ENCODE measurements around the gene IRAK1. TPM values are rescaled to one million over a fixed set of nuclear protein-coding genes. Genes with fewer than 3 reads are reported as not detected.

Gene IRAK1
- total RNA-seq, 1 donor from 2014 or later = 96.9 TPM

DNA sequence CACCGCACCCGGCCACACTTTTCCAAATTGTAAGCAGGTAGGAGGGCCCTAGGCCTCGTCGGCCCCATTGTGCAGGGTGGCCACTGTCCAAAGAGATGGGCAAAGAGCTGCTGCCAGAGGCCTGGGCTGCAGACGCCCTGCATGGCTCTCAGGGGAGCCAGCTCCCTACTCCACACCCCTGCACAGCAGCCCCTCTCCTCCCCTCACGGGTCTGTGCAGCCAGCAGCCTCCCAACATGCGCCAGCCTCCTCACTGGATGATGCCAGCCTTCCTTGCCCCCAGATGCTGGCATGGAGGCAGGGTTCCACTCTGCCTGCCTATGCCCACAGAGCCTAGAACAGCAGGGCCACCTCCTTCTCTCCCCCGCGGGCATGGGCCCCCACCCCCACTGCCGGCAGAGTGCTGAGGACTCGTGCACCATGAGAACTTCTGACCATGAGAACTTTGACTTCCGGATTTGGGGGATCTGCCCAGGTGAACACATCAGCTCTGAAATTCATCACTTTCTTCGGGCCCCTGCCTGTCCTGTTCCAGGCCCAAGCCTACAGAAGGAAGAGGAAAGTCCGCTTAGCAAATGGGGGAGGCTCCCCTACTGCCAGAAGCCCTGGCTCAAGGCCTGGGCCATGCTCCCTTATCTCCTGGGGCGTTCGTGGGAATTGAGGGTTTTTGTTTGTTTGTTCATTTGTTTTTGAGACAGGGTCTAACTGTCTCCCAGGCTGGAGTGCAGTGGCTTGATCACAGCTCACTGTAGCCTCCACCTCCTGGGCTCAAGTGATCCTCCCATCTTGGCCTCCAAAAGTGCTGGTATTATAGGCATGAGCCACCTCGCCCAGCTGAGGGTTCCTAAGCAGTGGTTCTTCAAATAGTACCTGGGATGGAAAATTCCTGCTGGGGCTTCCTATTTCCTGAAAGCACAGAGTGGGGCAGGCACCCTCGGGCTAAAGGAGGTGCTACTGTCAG lies 8.0 kb downstream of the IRAK1 start:
- Mint-ChIP-seq H3K4me3 (ENCODE audit: low read depth) (no peak overlapping the region), H3K27me3 (no peaks in the 10 kb centered on the region), H3K27ac (peak overlapping the region; percentile 45), H3K4me1 (ENCODE audit: low read depth) (peaks cover 5% of the 10 kb centered on the region), H3K9me3 (ENCODE audit: low read depth) (no peaks in the 10 kb centered on the region), H3K36me3 (ENCODE audit: insufficient read depth) (peaks cover 11% of the 10 kb centered on the region)
- TF ChIP-seq, protein P1, sequence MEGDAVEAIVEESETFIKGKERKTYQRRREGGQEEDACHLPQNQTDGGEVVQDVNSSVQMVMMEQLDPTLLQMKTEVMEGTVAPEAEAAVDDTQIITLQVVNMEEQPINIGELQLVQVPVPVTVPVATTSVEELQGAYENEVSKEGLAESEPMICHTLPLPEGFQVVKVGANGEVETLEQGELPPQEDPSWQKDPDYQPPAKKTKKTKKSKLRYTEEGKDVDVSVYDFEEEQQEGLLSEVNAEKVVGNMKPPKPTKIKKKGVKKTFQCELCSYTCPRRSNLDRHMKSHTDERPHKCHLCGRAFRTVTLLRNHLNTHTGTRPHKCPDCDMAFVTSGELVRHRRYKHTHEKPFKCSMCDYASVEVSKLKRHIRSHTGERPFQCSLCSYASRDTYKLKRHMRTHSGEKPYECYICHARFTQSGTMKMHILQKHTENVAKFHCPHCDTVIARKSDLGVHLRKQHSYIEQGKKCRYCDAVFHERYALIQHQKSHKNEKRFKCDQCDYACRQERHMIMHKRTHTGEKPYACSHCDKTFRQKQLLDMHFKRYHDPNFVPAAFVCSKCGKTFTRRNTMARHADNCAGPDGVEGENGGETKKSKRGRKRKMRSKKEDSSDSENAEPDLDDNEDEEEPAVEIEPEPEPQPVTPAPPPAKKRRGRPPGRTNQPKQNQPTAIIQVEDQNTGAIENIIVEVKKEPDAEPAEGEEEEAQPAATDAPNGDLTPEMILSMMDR (IDR thresholded peaks at IDR 0.05; ENCODE audit: unreplicated experiment) = no peak
- no peak for DNase-seq (ENCODE audit: low spot score, unreplicated experiment)

- H3K36me3 Mint-ChIP-seq (ENCODE audit: insufficient read depth) = peaks cover 7% of the 10 kb centered on the region
- H3K9me3 Mint-ChIP-seq (ENCODE audit: low read depth) = peaks cover 5% of the 10 kb centered on the region
- H3K4me3 Mint-ChIP-seq (ENCODE audit: low read depth) = no peak overlapping the region
- peaks cover 5% of the 10 kb centered on the region for H3K4me1 Mint-ChIP-seq (ENCODE audit: low read depth)
- TF ChIP-seq, protein P1 (IDR thresholded peaks at IDR 0.05; ENCODE audit: unreplicated experiment) = no peak
- H3K27me3 Mint-ChIP-seq = no peaks in the 10 kb centered on the region
- DNase-seq (ENCODE audit: low spot score, unreplicated experiment) = no peak
- H3K27ac Mint-ChIP-seq = peak overlapping the region; percentile 52
These were observed 9.2 kb downstream of the IRAK1 start for GRCh38 chrX:154010330-154011087.

- Mint-ChIP-seq H3K27me3 (no peaks in the 10 kb centered on the region), H3K9me3 (ENCODE audit: low read depth) (peaks cover 5% of the 10 kb centered on the region), H3K4me3 (ENCODE audit: low read depth) (no peak overlapping the region), H3K36me3 (ENCODE audit: insufficient read depth) (peaks cover 7% of the 10 kb centered on the region), H3K4me1 (ENCODE audit: low read depth) (peaks cover 5% of the 10 kb centered on the region), H3K27ac (no peak overlapping the region)
- no peak for DNase-seq (ENCODE audit: low spot score, unreplicated experiment)
- TF ChIP-seq, protein P1 (IDR thresholded peaks at IDR 0.05; ENCODE audit: unreplicated experiment) = no peak
These were observed 11.2 kb downstream of the IRAK1 start for GRCh38 chrX:154008521-154008920.

- Mint-ChIP-seq H3K9me3 (ENCODE audit: low read depth) (peaks cover 8% of the 10 kb centered on the region), H3K4me1 (ENCODE audit: low read depth) (peaks cover 9% of the 10 kb centered on the region), H3K27me3 (no peaks in the 10 kb centered on the region), H3K27ac (no peak overlapping the region), H3K36me3 (ENCODE audit: insufficient read depth) (peaks cover 8% of the 10 kb centered on the region), H3K4me3 (ENCODE audit: low read depth) (no peak overlapping the region)
- DNase-seq (ENCODE audit: low spot score, unreplicated experiment) = no peak
- TF ChIP-seq, protein P1 (IDR thresholded peaks at IDR 0.05; ENCODE audit: unreplicated experiment) = no peak
These were observed 12.8 kb downstream of the IRAK1 start for GRCh38 chrX:154006947-154007346.

GRCh38 chrX:154004315-154004714 lies 15.4 kb downstream of the IRAK1 start:
- H3K27ac Mint-ChIP-seq = peak overlapping the region; percentile 70
- no peak overlapping the region for H3K4me3 Mint-ChIP-seq (ENCODE audit: low read depth)
- peaks cover 12% of the 10 kb centered on the region for H3K9me3 Mint-ChIP-seq (ENCODE audit: low read depth)
- H3K4me1 Mint-ChIP-seq (ENCODE audit: low read depth) = peaks cover 14% of the 10 kb centered on the region
- no peaks in the 10 kb centered on the region for H3K27me3 Mint-ChIP-seq
- H3K36me3 Mint-ChIP-seq (ENCODE audit: insufficient read depth) = peaks cover 10% of the 10 kb centered on the region
- DNase-seq (ENCODE audit: low spot score, unreplicated experiment) = no peak
- TF ChIP-seq, protein P1 (IDR thresholded peaks at IDR 0.05; ENCODE audit: unreplicated experiment) = no peak
